Bone marrow (tissue), 2 donors: Measurements from ENCODE around the gene MTHFD2.
"Not testable (repeated sequence)": the region's sequence is repeated elsewhere in the genome, so short reads cannot be mapped to it uniquely, and the experiment has no call there.

Experiments used
- DNase-seq, 2 donors: peaks; one replicate each; lab custom pipeline; 2025; lab: John Stamatoyannopoulos, UW

Gene MTHFD2

DNA sequence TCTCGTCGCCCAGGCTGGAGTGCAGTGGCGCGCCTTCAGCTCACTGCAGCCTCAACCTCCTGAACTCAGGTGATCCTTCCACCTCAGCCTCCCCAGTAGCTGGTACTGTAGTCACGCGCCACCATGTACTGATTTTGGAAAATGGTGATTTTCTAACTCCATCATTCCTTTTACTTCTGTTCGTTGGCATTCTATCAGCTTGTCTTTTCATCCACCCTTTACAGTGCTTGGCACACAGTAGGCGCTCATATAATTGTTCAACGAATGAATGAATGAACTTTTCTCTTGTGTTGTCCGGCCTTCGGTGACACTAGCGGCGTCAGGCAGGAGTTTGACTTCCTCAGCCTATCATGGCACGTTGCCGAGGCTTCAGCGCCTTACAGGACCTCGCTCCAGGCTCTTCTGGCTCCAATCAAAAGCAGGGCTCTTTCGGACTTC lies 373 bp upstream of the MTHFD2 start:
- DNase-seq: no peak

DNA sequence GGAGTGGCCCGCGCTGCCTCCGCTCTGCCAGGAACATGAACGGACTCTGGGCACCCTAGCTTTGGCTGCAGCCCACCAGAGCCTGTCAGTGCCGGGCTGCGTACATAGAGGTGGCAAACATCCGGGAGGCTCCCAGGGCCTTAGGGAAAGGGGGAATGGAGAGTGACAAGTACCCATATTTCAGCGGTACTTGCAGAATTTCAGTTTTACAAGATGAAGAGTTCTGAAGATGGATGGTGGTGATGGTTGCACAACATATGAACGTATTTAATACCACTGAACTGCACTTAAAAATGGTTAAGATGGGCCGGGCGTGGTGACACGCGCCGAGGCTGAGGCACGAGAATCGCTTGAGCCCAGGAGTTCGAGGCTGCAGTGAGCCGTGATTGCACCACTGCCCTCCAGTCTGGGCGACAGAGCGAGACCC lies 873 bp downstream of the MTHFD2 start:
- no peak for DNase-seq

DNA sequence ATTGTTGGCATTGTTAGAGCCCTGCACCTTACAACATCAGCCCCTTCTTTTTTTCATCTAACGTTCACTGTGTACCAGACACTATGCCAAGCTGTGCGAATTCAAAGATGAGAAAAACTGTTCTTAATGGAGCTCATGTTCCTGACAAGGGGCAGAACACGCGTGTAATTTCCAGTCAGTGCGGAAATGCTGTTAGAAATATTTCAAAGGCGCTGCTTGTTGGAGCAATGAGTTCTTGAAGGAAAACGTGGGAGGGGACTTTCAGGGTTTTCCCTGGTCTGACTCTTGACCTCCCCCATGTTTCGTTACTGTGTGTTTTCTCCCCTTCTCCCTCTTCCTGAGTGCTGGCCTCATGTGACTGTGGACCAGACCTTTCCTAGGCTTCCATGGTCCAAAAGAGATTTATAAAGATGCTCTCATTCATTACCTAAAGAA lies 1.5 kb downstream of the MTHFD2 start:
- no peak for DNase-seq

DNA sequence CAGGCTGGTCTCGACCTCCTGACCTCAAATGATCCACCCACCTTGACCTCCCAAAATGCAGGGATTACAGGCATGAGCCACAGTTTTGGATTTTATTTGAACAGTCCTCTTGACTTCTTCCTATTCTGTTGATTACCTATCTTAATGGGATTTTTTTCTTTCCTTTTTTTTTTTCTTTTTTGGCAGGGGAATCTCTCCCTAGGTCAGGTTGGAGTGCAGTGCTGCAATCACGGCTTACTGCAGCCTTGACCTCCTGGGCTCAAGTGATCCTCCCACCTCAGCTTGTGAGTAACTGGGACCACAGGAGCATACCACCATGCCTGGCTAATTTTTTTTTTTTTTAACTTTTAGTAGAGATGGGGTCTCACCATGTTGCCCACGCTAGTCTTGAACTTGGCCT lies 2.8 kb downstream of the MTHFD2 start:
- no peak for DNase-seq

DNA sequence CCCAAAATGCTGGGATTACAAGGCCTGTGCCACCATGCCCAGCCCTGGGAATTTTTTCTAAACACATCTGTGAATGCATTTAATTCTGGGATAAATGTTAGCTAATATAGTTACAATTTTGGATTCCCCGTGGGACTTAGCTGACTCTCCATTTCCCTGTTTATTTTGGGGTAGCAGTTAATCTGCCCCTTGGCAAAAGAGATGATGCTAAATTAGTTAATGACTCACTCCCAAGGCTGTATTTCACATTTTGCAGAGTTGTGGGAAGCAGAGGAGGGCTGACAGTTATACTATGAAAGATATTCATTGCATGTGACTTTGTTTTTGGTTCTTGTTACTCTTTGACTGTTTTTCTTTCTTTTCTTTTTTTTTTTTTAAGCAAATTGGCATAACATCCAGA lies 3.2 kb downstream of the MTHFD2 start:
- no peak for DNase-seq

DNA sequence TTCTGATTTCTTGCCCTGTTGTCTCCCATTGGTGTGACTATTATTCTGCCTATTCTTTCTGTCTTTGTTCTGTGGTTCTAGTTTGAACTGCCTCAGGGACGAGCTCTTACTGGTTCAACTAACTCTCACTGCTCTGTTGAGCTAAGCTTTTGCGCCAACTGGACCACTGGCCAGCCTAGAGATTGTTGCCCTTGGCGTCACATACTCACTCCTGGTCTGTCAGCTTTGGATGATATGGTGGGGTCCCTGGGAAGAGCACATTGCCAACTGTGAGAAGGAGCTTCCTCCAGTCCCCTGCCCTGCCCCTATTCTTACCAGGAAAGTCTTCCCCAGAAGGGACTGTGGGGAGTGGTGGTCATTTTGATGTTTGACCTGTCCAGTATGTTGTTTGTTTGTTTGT lies 6.0 kb downstream of the MTHFD2 start:
- DNase-seq: no peak

DNA sequence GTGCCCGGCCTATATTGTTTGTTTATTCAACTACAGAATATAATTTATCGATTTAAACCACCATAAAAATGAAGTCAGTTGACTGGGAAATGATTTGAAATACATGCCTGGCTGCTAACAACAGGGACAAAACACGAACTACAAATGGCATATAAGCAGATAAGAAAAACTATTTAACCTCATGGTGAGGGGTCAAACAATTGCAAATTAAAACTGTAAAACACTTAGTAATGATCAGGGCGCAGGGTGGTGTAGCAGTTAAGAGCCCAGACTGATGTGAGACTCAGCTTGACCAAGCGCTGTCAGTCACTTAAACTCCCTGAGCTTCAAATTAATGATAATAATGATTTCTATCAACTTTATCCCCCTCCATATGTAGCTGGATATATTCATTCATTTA lies 6.7 kb downstream of the MTHFD2 start:
- DNase-seq: no peak

DNA sequence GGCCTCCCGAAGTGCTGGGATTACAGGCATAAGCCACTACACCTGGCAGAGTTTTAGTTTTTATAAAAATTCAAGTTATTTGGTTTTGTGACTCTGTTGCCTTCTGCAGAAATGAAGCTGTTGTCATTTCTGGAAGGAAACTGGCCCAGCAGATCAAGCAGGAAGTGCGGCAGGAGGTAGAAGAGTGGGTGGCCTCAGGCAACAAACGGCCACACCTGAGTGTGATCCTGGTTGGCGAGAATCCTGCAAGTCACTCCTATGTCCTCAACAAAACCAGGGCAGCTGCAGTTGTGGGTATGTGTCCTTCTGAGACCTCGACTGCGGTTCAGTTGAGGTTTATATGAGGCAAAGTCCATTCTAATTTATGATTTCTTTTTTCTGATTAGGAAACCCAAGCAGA lies 7.2 kb downstream of the MTHFD2 start:
- no peak for DNase-seq

DNA sequence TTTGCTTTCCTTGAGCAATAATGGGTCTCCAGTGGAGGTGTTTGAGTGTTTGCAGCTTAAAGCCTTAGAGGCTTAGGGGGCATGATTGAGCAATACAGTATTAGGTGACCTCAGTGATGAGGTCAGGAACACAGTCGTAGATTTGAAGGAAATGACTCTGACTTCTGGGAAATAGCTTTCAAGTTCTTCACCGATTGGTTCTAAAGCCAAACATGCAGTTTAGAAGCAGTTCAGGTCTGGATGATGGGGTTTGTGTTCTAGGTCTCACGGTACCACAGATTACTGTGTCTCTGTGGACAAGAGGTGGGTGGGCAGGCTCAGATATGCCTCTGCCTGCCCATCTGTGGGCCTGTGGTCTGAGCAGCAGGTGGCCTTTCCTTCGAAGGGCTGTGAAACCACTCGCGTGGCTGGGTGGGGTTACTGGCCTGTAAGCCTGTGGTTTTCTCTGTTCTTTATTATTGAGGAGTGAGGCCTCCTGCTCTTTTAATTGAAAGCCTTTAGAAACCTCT lies 7.8 kb downstream of the MTHFD2 start:
- DNase-seq: peak; percentile 38 to 59

DNA sequence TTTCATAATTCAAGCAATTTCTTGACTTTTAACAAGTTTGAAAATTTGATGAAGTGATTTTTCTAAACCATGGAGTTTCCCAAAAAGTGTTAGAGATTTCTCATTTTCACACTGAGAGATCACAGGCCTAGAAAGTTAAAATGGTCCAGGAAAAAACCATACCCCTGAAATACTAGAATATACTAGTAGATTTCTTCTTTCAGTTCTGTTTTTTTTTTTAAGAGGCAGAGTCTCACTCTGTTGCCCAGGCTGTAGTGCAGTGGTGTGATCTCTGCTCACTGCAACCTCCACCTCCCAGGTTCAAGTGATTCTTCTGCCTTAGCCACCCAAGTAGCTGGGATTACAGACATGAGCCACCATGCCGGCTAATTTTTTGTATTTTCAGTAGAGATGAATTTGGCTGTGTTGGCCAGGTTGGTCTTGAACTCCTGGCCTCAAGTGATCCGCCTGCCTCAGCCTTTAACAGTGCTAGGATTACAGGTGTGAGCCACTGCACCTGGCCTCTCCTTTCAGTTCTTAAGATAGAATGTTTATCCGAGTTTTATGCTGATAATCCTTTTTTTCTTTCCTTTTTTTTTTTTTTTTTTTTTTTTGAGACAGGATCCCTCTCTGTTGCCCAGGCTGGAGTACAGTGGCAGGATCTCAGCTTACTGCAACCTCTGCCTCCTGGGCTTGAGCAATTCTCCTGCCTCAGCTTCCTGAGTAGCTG lies 14.4 kb downstream of the MTHFD2 start:
- no peak for DNase-seq

DNA sequence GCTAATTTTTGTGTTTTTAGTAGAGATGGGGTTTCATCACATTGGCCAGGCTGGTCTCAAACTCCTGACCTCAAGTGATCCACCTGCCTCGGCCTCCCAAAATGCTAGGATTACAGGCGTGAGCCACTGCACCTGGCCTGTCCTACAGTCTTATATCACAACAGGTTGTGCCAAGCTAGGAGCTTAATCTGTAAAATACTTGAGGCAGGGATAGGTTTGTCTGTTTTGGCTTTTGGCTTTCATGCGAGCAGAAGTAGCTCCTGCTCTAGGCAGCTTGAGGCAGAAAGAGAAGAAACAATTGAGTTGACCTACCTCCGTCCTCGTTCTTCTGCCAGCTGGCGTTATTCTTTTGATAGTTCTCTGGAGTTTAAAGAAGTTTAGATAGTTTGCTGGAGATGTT lies 17.4 kb downstream of the MTHFD2 start:
- DNase-seq: not testable (repeated sequence)

DNA sequence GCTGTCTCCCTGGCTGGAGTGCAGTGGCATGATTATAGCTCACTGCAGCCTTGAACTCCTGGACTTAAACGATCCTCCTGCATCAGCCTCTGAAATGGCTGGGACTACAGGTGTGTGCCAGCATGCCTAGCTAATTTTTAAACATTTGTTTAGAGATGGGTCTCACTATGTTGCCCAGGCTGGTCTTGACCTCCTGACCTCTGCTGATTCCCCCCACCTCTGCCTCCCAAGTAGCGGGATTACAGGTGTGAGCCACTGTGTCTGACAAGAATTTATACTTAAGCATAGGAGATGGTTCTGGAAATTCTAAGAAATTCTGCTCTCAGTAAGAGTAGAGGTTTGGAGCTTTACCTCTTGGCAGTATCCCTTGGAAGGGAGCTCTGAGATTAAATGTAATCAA lies 18.2 kb downstream of the MTHFD2 start:
- no peak for DNase-seq

DNA sequence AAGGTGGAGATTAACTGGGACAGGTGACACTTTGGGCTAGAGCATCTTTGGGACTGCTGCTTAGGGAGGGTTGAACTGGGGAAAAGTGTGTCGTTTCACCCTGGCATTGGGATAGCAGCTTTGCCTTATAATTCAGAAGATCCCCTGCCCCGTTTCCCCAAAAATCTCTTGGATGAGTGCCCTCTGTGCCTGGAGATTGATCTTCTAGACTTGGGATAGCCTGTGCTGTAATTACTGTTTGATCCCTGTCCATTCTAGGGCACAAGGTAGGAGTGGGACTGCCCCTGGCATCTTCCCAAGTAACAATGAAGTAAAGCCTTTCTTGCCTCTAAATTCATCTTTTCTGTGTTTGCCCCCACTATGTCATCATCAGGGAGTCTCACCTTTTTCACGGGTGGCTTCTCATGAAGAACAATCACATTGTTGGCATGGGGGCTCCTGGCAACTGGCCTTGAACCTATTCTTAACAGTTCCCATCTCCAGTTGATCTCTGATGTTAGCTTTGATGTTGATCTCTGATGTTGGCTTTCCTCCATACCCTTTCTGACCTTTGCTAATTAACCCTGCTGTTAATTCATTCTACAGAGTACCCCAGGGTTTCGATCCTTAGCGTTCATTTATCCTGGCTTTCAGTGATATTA lies 21.6 kb downstream of the MTHFD2 start:
- DNase-seq: no peak

DNA sequence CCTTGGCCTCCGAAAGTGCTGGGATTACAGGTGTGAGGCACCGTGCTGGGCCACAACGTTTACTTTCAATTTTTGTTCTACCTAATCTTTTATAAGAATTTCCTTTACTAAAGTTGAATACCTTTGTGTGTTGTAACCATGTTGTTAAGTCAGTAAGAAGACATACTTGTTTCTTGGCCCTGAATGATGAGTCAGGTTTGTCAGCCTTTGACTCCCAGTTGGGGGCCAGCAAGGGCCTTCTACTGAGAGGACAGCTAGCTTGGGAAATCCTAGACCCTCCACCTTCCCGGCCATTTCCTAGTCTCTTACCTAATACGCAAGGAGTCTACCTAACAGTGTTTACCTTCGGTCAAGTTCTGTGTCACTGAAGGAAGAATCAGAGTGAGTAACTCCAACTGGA lies 22.7 kb downstream of the MTHFD2 start:
- DNase-seq: no peak

DNA sequence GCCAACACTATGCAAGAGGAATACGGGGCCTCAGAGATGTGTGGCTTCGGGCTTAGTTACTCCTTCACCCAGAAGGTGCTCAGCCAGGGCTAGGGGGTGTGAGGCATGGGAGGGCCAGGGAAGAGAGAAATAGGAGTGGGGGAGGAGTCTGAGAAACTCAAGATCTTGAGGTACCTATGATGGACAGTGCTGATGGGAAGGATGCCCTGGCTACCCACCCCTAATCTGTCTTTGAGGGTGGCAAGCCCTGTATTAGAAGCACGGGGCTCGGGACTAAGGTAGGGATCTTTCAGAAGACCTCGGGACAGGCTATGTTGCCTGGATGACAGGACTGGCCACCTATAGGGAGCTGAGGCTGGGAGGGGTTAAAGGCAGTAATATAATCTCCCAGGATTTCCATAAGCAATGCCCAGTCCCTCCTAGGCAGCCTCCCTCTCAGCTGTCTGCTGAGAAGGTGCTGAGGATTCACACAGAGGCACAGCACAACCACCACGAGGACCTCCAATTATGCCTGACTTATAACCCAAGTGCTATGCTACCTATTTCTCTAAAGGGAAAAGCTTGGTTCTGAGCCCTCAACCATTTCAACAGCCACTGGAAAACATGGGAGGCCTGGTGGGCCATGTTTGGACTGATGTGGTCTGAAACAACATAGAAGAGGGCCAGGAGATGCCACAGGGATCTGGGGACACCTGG lies 23.3 kb downstream of the MTHFD2 start:
- no peak for DNase-seq

DNA sequence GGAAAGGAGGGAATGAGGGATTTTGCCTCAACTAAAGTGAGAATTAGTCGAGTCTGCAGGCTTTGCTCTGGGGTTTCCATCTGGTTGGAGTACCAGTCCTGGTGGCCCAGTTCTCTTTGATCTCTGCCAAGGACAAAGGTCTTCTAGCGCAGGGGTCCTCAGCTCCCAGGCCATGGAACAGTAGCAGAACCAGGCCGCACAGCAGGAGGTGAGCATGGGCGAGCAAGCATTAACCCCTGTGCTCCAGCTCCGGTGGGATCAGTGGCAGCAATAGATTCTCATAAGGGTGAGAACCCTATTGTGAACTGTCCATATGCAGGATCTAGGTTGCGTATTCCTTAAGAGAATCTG lies 23.9 kb downstream of the MTHFD2 start:
- DNase-seq: no peak

DNA sequence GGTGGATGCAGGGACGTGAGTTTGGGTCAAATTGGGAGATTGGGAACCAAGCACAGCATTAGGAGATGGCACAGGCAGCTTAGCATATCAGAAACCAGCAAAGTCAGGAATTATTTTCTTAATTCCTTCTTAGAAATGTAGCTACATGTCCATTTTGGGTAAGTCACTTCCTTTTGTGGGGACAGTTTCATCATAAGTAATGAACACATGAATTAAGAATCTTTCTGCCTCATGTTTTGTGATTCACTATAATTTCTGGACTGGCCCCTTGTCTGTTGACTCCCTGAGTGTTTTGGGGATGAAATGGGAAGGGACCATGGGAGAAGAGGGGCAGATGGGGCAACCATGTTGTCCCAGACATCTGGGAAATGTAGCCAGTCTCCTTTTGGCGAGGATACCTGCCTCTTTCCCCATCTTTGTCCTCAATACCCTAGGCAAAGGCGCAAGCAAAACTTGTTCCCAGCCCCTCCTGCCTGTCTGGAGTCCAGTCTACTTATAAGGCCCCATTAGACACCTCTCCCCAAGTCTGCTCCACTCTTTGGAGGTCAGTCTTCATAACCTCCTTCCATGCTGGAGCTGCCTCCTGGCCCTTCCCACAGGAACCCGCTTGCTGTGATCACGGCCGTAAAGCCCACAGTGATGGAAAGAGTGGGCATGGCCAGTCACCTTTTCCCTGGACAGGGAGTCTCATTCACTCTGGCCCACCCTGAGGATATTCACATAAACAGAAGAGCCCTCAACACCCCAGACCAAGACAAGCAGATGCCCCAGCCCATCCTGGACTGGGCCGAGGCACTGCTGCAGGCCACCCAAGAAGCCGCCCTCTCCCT lies 25.7 kb downstream of the MTHFD2 start:
- no peak for DNase-seq

DNA sequence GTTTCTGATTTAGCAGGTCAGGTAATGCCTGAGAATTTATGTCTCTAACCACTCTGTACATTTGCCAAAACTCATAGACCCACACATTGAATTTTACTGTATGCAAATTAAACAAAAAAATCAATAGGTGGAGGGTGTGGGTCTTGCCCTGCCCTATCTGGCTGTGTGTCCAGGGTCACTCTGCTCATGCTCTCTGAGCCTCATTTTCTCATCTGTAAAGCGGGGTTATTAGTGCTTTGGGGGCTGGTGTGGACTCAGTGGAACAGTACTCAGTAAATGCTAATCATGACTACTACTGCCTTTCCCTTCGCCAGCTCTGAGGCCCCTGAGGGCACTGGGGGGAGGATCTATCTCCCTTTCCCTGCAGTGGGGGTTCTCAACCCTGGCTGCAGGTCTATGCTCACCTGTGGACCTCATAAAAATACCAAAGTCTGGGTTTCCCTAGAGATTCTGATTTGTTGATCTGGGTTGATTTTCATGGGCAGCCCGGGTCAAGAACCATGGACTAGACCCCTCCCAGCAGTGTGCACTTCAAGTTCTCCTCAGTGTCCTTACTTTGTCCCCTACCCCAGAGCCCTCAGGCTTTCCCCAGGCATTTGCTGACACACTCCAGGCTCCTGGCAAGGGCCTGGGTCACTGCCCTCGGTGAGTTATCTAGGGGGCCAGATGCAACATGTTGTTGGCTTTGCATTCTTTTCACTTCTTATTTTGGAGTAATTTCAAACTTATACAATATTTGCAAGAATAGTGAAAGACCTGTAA lies 27.5 kb downstream of the MTHFD2 start:
- no peak for DNase-seq

DNA sequence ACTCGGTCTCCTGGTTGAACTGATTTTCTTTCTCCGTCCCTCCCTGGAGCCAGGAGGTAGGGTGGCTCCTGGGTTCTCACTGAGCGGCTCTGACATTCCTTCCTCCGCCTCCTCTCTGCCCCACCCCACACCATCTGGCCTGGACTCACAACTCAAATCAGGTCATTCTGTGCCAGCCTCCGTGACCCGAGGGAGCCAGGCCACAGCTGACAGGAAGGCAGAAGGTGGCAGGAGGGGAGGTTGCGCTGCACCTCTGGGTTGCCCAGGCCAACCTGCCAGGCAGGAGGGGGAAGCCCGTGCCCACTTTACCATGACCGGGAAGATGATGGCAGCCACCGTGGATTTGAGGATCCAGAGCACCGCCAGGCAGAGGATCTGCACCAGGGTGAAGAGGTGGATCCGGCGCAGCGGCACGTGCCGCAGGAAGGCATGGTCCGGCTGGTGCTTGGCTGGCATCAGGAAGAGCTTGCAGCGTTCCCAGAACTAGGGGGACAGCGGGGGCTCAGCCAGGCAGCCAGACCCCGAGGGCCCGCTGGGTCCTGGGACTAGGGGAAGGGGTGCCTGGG lies 28.3 kb downstream of the MTHFD2 start:
- no peak for DNase-seq

DNA sequence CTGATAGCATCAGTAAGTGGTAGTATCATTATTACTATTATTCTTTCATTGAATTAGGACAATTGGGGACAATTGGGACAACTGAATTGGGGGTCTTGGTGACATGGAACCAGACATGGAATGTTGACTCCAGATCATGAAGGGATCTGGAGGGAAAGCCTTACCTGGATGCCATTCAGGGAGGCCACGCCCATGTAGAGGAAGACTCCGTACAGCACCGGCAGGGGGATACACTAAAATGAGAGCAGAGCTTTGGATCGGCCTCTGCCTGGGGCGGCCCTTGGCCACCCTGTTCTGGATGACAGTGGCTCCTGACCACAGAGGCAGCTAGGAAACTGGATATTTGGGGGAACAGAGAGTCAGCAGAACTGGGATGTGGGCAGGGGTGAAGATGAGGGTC lies 29.2 kb downstream of the MTHFD2 start:
- no peak for DNase-seq

DNA sequence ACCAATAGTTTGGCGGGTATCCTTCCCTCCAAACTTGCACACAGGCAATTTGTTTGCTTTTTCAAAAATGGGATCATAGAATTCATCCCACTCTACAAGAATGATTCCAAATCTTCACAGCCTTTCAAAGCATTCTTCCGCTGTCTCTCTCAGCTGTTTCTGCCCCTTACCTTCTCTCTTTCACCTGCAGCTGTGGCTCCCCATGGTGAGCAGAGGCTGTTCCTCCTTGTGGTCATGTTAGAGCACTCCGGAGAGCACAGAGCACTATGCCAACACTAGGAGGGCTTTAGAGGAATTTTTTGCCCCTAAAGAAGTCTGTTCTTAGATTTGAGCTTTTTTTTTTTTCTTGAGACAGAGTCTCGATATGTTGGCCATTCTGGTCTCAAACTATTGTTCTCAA lies 30.4 kb downstream of the MTHFD2 start:
- no peak for DNase-seq
